NCI-H460 (cell line): Measurements from ENCODE around the gene GPLD1. TPM values are rescaled to one million over a fixed set of nuclear protein-coding genes. Genes with fewer than 3 reads are reported as not detected.
"Not testable (repeated sequence)": the region's sequence is repeated elsewhere in the genome, so short reads cannot be mapped to it uniquely, and the experiment has no call there.

ENCODE experiments used
- DNase-seq: peaks from one replicate; pipeline ENCODE4 v3.0.0-alpha.2; 2016; ENCODE audit warnings: low read depth; ENCODE audit errors: extremely low read depth
- total RNA-seq: library from RNA; depleted of rRNA; stranded (reverse); fragments of >200 nt; shearing (Covaris generic); gene quantifications from 2 replicates; pipeline ENCODE4 v1.2.3, GENCODE V29; 2014

Gene GPLD1
- total RNA-seq, 1 experiment from 2014 or later, result 1.6 TPM

- no peak for DNase-seq
Measured at GRCh38 chr6:24425091-24425490, 64.3 kb downstream of the GPLD1 start.

DNA sequence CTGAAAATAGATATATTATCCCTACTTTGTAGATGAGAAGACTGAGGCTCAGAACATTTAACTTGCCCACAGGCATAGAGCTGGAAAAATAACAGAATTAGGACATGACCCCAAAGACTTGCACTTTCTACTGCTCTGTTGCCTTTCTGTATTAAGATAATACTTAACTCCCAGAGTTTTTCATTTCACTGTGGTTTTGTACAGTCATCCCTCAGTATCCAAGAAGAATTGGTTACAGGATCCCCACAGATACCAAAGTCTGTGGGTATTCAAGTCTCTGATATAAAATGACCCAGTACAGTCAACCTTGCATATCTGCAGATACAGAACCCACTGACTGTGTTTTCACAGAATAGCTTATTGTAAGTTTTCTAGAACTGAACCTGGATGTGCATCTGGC, 69.9 kb downstream of the GPLD1 start:
- no peak for DNase-seq

DNA sequence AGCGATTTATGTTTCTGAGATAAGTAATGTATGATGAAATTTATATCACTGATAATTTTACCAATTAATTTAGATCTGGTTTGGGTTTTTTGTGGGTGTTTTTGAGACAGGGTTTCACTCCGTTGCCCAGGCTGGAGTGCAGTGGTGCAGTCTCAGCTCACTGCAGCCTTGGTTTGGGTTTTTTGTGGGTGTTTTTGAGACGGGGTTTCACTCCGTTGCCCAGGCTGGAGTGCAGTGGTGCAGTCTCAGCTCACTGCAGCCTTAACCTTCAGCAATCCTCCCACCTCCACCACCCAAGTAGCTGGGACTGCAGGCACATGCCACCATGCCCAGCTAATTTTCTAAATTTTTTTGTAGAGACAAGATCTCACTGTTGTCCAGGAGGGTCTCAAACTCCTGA, 73.6 kb downstream of the GPLD1 start:
- no peak for DNase-seq

DNA sequence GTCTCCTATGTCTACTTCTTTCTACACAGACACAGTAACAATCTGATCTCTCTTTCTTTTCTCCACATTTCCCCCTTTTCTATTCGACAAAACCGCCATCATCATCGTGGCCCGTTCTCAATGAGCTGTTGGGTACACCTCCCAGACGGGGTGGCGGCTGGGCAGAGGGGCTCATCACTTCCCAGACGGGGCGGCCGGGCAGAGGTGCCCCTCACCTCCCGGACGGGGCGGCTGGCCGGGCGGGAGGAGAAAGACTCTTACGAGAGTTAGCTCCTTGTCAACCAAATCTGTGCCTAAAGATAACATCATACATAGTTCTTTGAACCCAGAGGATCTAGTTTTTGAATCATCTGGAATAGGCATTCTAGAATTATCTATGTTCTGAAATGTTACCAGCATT, 74.8 kb downstream of the GPLD1 start:
- not testable (repeated sequence) for DNase-seq

DNA sequence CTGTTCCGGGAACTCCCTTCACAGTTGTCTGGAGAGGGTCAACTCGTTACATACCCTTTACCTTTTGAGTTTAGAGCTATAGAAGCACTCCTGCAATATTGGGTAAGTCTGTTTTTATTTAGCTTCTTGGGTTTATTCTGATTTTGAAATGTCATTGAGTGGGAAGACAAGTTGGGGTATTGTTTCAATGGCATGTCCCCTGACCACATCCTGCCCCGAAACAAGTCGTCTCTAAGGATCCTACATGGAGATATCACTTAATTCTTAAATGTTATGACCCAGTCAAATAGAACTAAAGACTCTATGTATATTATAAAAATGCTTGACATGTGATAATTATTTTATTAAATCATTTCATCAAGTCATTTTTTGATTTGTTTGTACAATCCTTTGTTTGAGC, 77.1 kb downstream of the GPLD1 start:
- DNase-seq, result no peak

GRCh38 chr6:24410622-24411021, 78.8 kb downstream of the GPLD1 start:
- no peak for DNase-seq

GRCh38 chr6:24408719-24409410, 80.5 kb downstream of the GPLD1 start:
- DNase-seq, result no peak

GRCh38 chr6:24405262-24405661, 84.1 kb downstream of the GPLD1 start:
- DNase-seq, result no peak

DNA sequence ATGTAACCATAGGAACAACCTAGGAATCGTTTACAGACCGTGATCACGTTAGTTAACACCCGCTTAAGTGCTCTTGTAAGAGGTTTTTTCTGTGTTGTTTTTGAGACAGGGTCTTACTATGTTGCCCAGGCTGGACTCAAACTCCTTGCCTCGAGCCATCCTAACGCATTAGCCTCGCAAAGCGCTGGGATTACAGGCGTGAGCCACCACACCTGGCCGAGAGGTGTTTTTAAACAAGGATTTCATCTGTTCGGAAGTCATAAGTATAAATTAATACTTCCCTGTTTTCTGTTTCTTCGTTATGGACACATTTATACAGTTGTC, 85.9 kb downstream of the GPLD1 start:
- no peak for DNase-seq

DNA sequence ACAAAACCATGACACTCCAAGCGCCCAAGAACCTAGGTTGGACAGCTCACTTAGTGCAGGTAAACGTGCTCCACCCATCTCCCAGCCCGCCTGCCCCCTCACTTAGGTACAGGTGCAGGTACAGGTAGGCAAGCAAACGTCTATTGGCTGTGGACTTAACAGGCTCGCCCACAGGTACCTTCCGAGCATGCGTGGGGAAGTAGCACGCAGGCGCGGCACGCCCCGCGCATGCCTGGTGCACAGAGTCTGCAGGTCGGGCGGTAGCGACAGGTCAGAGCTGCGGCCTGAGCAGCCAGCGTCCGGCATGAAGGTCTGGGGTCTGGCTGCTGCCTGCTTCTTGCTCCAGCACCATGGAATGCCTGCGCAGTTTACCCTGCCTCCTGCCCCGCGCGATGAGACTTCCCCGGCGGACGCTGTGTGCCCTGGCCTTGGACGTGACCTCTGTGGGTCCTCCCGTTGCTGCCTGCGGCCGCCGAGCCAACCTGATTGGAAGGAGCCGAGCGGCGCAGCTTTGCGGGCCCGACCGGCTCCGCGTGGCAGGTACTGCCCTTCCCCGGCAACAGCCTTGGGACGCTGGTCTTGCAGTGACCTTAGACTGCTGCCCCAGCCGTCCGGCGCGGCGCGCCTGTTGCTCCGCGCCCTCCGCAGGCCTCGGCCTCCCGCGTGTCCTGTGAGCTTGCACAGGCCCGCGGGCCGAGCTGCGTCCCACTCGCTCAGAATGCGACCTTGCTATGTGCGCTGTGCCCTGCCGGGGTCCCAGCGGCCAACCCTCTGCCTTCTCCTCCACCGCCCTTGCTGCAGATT, 86.5 kb downstream of the GPLD1 start, which contains the start of gene MRS2:
TSS of gene MRS2 (plus strand) at position 240 of the 804 bp plus-strand sequence. CDS start at position 351, 111 bp downstream.
- peak; percentile 70 for DNase-seq

- no peak for DNase-seq
Measured at GRCh38 chr6:24401458-24401857, 87.9 kb downstream of the GPLD1 start.

DNA sequence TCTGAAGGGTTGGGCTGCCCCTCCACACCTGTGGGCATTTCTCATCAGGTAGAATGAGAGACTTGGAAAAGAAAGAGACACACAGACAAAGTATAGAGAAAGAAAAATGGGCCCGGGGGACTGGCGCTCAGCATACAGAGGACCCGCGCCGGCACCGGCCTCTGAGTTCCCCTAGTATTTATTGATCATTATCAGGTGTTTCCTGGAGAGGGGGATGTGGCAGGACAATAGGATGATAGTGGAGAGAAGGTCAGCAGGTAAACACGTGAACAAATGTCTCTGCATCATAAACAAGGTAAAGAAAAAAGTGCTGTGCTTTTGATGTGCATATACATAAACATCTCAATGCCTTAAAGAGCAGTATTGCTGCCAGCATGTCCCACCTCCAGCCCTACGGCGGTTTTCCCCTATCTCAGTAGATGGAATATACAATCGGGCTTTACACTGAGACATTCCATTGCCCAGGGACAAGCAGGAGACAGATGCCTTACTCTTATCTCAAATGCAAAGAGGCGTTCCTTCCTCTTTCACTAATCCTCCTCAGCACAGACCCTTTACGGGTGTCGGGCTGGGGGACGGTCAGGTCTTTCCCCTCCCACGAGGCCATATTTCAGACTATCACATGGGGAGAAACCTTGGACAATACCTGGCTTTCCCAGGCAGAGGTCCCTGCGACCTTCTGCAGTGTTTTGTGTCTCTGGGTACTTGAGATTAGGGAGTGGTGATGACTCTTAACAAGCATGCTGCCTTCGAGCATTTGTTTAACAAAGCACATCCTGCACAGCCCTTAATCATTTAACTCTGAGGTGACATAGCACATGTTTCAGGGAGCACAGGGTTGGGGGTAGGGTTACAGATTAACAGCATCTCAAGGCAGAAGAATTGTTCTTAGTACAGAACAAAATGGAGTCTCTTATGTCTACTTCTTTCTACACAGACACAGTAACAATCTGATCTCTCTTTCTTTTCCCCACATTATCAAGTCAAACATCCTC, 89.0 kb downstream of the GPLD1 start:
- DNase-seq, result not testable (repeated sequence)

DNA sequence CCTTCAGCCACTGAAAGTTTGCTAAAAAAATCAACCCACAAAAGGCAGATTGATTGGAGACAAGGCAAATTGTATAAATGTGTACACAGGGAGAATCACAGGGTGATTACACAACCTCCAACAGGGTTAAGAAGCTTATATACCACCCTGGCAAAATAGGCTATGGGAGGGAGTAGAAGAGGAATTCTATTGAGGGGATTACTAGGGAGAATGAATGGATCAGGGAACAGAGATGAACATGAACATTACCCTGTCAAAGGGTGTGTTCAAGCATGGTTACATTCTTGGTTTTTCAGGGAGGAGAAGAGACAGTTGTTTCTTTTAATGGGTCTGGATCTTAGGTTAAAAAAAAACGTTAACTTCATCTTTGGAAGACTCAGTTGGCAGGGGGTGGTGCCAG, 91.7 kb downstream of the GPLD1 start:
- DNase-seq, result no peak

GRCh38 chr6:24396824-24397223, 92.6 kb downstream of the GPLD1 start:
- DNase-seq, result no peak

DNA sequence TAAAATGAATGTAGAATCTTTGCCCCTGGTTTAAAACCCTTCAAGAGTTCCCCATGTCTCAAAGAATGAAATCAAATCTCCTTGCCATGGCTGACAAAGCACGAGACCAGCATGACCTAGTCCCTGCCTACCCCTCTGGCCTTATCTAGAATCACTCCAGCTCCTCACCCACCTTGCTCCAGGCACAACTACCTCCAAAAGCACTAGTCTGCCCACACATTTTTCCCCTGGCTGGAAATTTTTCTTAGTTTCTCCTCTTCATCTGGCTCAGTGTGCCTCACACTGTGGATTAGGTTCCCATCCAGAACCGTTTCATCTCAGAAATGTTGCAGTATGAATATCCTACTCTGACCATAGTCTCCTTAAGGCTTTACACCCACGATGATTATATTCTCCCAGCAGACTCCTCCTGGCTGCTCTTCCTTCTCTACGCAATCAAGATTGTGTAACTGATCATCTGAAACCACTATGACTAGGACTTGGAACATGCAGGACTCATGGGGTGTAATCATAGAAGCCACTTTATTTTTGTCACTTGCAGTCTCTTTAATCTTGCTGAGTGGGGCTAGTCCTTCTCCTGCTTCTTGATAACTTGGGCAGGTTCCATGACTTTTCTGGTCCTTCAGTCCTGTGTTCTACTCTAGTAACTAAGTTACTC, 94.5 kb downstream of the GPLD1 start:
- DNase-seq, result peak; percentile 6

- no peak for DNase-seq
Measured at GRCh38 chr6:24394061-24394779, 95.2 kb downstream of the GPLD1 start.

DNA sequence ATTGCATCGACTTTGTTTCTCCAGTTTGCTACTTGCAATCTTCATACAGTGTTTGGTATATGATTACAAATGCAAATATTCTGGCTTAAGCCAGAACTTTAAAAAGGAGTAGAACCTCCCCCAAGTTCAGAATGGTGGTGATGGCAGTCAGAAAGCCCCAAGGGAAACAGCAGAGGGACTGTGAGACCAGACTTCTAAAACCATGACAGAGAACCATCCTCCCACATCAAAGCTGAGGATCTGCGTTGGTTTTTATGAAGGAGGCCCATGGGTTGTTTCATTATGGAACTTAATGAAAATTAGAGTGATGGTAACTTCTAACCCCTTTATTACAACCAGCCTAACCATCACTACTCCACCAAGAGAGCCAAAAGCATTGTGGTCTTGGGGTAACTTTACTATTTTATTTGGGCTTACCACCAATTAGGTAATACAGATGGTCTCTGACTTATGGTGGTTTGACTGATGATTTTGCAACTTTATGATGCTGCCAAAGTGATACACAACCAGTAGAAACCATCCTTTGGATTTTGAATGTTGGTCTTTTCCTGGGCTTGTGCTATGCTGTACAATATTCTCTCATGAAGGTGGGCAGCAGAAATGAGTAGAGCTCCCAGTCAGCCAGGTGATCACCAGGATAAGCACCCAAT, 97.5 kb downstream of the GPLD1 start:
- DNase-seq, result no peak

DNA sequence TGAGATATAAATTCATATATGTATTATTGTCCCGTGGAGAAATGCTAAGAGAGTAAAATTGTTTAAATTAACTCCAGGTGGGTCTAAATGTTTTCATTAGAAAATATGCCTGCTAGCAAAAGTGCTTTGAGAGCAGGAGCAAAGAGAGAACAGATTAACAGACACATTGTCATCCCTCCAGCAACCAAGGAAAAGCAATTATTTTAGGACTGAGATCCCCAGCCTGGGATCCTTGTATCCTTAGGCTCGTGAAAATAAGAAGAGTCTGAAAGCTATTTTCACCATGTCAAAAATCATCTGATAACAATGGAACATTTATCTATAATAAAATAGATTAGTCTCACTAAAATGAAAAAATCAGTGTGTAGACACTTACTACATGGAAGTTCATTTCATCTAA, 98.2 kb downstream of the GPLD1 start:
- no peak for DNase-seq

DNA sequence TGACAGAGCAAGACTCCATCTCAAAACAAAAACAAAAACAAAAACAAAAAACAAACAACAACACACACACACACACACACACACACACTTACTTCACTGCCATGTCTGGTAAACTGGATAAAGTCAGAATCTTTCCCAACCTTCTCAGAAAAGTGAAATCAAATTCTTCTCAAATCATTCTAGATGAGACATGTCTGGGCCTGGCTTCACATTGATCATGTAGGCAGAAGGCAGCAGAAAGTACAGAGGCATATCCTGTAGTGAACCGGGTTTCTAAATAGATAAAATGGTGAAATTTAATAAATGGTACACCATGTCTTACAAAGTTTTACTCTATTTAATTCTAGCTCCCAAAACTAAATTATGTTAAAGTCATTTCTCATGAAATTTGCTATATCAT, 101.6 kb downstream of the GPLD1 start:
- DNase-seq, result no peak
